Mesendoderm (in vitro differentiated cells): Measurements from ENCODE around the gene JAZF1.

Experiments used
- DNase-seq: peaks from one replicate; pipeline ENCODE4 v3.0.0; 2013
- H2AK5ac ChIP-seq: 2 replicates; pipeline ENCODE4 v1.6.1; 2013; ENCODE audit warnings: low read length, inconsistent platforms
- H2BK120ac ChIP-seq: 2 replicates; pipeline ENCODE4 v1.6.1; 2013; ENCODE audit warnings: low read depth, mild to moderate bottlenecking, low read length, moderate library complexity, mixed read lengths
- H2BK15ac ChIP-seq: replicated peaks from 2 replicates; pipeline ENCODE4 v1.6.1; 2013; ENCODE audit warnings: low read depth, mild to moderate bottlenecking, moderate library complexity
- H2BK5ac ChIP-seq: 2 replicates; pipeline ENCODE4 v1.6.1; 2013; ENCODE audit warnings: low read length, inconsistent platforms
- H3K18ac ChIP-seq: 2 replicates; pipeline ENCODE4 v1.6.1; 2013; ENCODE audit warnings: mild to moderate bottlenecking, low read length, mixed read lengths
- H3K23ac ChIP-seq: one replicate; pipeline ENCODE4 v1.6.1; 2013; ENCODE audit warnings: low read length
- H3K27ac ChIP-seq: 2 replicates; pipeline ENCODE4 v1.5.1; 2013; ENCODE audit warnings: low read depth, mild to moderate bottlenecking, inconsistent platforms, low read length, moderate library complexity
- H3K27me3 ChIP-seq: 2 replicates; pipeline ENCODE4 v1.6.1; 2013; ENCODE audit warnings: low read length, control low read depth, mild to moderate bottlenecking, inconsistent platforms; ENCODE audit not compliant: insufficient read depth, poor library complexity
- H3K36me3 ChIP-seq: 2 replicates; pipeline ENCODE4 v1.6.1; 2013; ENCODE audit warnings: low read length, inconsistent platforms; ENCODE audit not compliant: control insufficient read depth, insufficient read depth
- H3K4ac ChIP-seq: one replicate; pipeline ENCODE4 v1.6.1; 2013; ENCODE audit warnings: low read depth, mild to moderate bottlenecking, low read length, moderate library complexity
- H3K4me1 ChIP-seq: 2 replicates; pipeline ENCODE4 v1.6.1; 2013; ENCODE audit warnings: low read depth, low read length, inconsistent platforms; ENCODE audit not compliant: control insufficient read depth
- H3K4me2 ChIP-seq: 2 replicates; pipeline ENCODE4 v1.6.1; 2013; ENCODE audit warnings: low read length
- H3K4me3 ChIP-seq: 2 replicates; pipeline ENCODE4 v1.5.1; 2013; ENCODE audit warnings: mild to moderate bottlenecking, low read length
- H3K56ac ChIP-seq: one replicate; pipeline ENCODE4 v1.6.1; 2013; ENCODE audit warnings: low read length
- H3K79me1 ChIP-seq: 2 replicates; pipeline ENCODE4 v1.6.1; 2013; ENCODE audit warnings: low read length, inconsistent platforms
- H3K79me2 ChIP-seq: 2 replicates; pipeline ENCODE4 v1.6.1; 2013; ENCODE audit warnings: mild to moderate bottlenecking, low read length; ENCODE audit not compliant: control insufficient read depth, insufficient read depth
- H3K9ac ChIP-seq: 2 replicates; pipeline ENCODE4 v1.6.1; 2013; ENCODE audit warnings: low read length, inconsistent platforms
- H4K5ac ChIP-seq: one replicate; pipeline ENCODE4 v1.6.1; 2013; ENCODE audit warnings: low read length
- H4K8ac ChIP-seq: one replicate; pipeline ENCODE4 v1.6.1; 2013; ENCODE audit warnings: low read depth, mild to moderate bottlenecking, control low read depth, low read length, moderate library complexity
- WGBS: extraction: QIAGEN DNeasy Blood & Tissue Kit; methylation state at CpG from one replicate; pipeline ENCODE4 v1.1.7; 2013; ENCODE audit warnings: low lambda C conversion rate, missing lambda C conversion rate; ENCODE audit not compliant: insufficient coverage; ENCODE audit errors: extremely low coverage; 5-methylcytosine and 5-hydroxymethylcytosine counted together

The JAZF1 gene

DNA sequence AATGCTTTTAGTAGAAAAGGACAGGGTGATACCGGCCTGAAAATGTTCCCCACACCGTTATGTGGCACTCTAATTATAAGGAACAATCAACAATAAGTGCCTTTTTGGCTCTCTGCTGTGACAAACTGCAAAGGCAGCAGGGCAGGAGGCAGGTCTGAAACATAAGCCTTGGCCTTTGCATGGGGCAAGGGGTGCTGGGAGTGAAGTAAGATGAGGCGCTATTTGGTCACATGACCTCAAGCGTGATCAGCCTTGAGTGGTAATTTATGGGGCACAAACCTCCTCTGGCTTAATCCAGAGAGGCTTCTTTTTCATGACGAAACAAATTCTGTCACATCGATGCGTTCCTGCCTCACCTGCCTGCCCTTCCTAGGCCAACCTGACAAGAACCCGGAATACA, 237.9 kb downstream of the JAZF1 start:
- H2BK120ac ChIP-seq = no peak overlapping the region
- no peak overlapping the region for H2AK5ac ChIP-seq
- H3K23ac ChIP-seq = no peak overlapping the region
- no peaks in the 10 kb centered on the region for H3K36me3 ChIP-seq
- H3K4me3 ChIP-seq = no peak overlapping the region
- no peaks in the 10 kb centered on the region for H3K79me1 ChIP-seq
- H3K27me3 ChIP-seq = no peaks in the 10 kb centered on the region
- H2BK15ac ChIP-seq = no peak overlapping the region
- H3K9ac ChIP-seq = no peak overlapping the region
- no peaks in the 10 kb centered on the region for H3K79me2 ChIP-seq
- peaks cover 3% of the 10 kb centered on the region for H3K4me1 ChIP-seq
- no peak overlapping the region for H3K18ac ChIP-seq
- no peak overlapping the region for H3K4ac ChIP-seq
- H4K5ac ChIP-seq = no peak overlapping the region
- H2BK5ac ChIP-seq = no peak overlapping the region
- H3K27ac ChIP-seq = no peak overlapping the region
- H3K4me2 ChIP-seq = no peak overlapping the region
- DNase-seq = no peak
- no CpG with 5 or more reads among the region's 8 CpGs for WGBS
- no peak overlapping the region for H4K8ac ChIP-seq
- no peak overlapping the region for H3K56ac ChIP-seq

GRCh38 chr7:27941522-27941921, 239.1 kb downstream of the JAZF1 start:
- peaks cover 3% of the 10 kb centered on the region for H3K4me1 ChIP-seq
- WGBS = no CpG with 5 or more reads among the region's 2 CpGs
- H3K79me2 ChIP-seq = no peaks in the 10 kb centered on the region

GRCh38 chr7:27940341-27940740, 240.3 kb downstream of the JAZF1 start:
- H3K36me3 ChIP-seq = no peaks in the 10 kb centered on the region
- no peak overlapping the region for H3K23ac ChIP-seq
- no peak overlapping the region for H3K4ac ChIP-seq
- H3K27me3 ChIP-seq = no peaks in the 10 kb centered on the region
- H3K4me3 ChIP-seq = no peak overlapping the region
- H4K8ac ChIP-seq = no peak overlapping the region
- no peak overlapping the region for H3K27ac ChIP-seq
- H3K4me1 ChIP-seq = peaks cover 3% of the 10 kb centered on the region
- no peak overlapping the region for H2BK120ac ChIP-seq
- H3K56ac ChIP-seq = no peak overlapping the region
- H4K5ac ChIP-seq = no peak overlapping the region
- H3K18ac ChIP-seq = no peak overlapping the region
- no peak overlapping the region for H3K9ac ChIP-seq
- no peak overlapping the region for H2BK15ac ChIP-seq
- no peaks in the 10 kb centered on the region for H3K79me2 ChIP-seq
- H3K4me2 ChIP-seq = no peak overlapping the region
- no peaks in the 10 kb centered on the region for H3K79me1 ChIP-seq
- DNase-seq = no peak
- H2AK5ac ChIP-seq = no peak overlapping the region
- no peak overlapping the region for H2BK5ac ChIP-seq
- no CpG with 5 or more reads among the region's 9 CpGs for WGBS

More at GRCh38 chr7:27941522-27941921, 239.1 kb downstream of the JAZF1 start:
- no peak overlapping the region for H3K56ac ChIP-seq
- H3K18ac ChIP-seq = no peak overlapping the region
- no peak overlapping the region for H3K23ac ChIP-seq
- H2BK120ac ChIP-seq = no peak overlapping the region
- no peak overlapping the region for H3K9ac ChIP-seq
- no peak overlapping the region for H4K8ac ChIP-seq
- no peaks in the 10 kb centered on the region for H3K36me3 ChIP-seq
- H2AK5ac ChIP-seq = no peak overlapping the region
- no peak overlapping the region for H3K4ac ChIP-seq
- H2BK15ac ChIP-seq = no peak overlapping the region
- no peak overlapping the region for H4K5ac ChIP-seq
- H2BK5ac ChIP-seq = no peak overlapping the region
- no peak overlapping the region for H3K4me2 ChIP-seq
- DNase-seq = no peak
- H3K4me3 ChIP-seq = no peak overlapping the region
- no peak overlapping the region for H3K27ac ChIP-seq
- no peaks in the 10 kb centered on the region for H3K79me1 ChIP-seq
- no peaks in the 10 kb centered on the region for H3K27me3 ChIP-seq

- Histone ChIP-seq H2AK5ac (no peak overlapping the region), H3K9ac (no peak overlapping the region)
These were observed 240.7 kb downstream of the JAZF1 start for GRCh38 chr7:27939893-27940292.

DNA sequence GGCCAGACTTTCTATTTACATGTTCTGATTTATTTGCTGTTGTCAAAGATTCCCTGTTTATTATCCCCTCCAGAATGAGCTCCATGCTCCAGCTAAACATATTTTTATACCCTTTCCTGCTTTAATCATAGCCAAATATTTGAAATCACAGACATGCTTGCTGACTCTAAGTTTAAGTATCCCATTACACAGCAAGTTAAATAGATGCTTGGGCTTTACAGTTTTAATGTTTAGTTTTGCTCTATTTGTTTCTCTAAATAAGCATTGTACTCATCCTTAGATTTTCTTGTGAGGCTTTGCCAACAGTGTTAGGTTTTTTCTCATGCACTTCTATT, 243.9 kb downstream of the JAZF1 start:
- H3K27me3 ChIP-seq = no peaks in the 10 kb centered on the region
- no peak overlapping the region for H4K8ac ChIP-seq
- no peak overlapping the region for H3K27ac ChIP-seq
- H3K56ac ChIP-seq = no peak overlapping the region
- no peak for DNase-seq
- no peak overlapping the region for H2BK120ac ChIP-seq
- H3K4ac ChIP-seq = no peak overlapping the region
- no peaks in the 10 kb centered on the region for H3K79me1 ChIP-seq
- H3K9ac ChIP-seq = no peak overlapping the region
- no peaks in the 10 kb centered on the region for H3K36me3 ChIP-seq
- H3K4me2 ChIP-seq = no peak overlapping the region
- H2BK15ac ChIP-seq = no peak overlapping the region
- no peak overlapping the region for H3K18ac ChIP-seq
- H2BK5ac ChIP-seq = no peak overlapping the region
- H3K79me2 ChIP-seq = no peaks in the 10 kb centered on the region
- no peak overlapping the region for H3K23ac ChIP-seq
- no peak overlapping the region for H4K5ac ChIP-seq
- H3K4me1 ChIP-seq = peaks cover 3% of the 10 kb centered on the region
- no peak overlapping the region for H2AK5ac ChIP-seq
- no peak overlapping the region for H3K4me3 ChIP-seq

More at GRCh38 chr7:27939893-27940292, 240.7 kb downstream of the JAZF1 start:
- no peak overlapping the region for H3K4ac ChIP-seq
- DNase-seq = no peak
- H3K4me1 ChIP-seq = peaks cover 3% of the 10 kb centered on the region
- no peaks in the 10 kb centered on the region for H3K79me2 ChIP-seq
- no peak overlapping the region for H4K5ac ChIP-seq
- H3K27me3 ChIP-seq = no peaks in the 10 kb centered on the region
- H2BK120ac ChIP-seq = no peak overlapping the region
- H3K4me3 ChIP-seq = no peak overlapping the region
- H3K23ac ChIP-seq = no peak overlapping the region
- no peak overlapping the region for H3K56ac ChIP-seq
- no peaks in the 10 kb centered on the region for H3K36me3 ChIP-seq
- no peak overlapping the region for H2BK5ac ChIP-seq
- no peak overlapping the region for H3K18ac ChIP-seq
- WGBS = no CpG with 5 or more reads among the region's 10 CpGs
- H3K4me2 ChIP-seq = no peak overlapping the region
- H3K27ac ChIP-seq = no peak overlapping the region
- H3K79me1 ChIP-seq = no peaks in the 10 kb centered on the region
- H2BK15ac ChIP-seq = no peak overlapping the region
- no peak overlapping the region for H4K8ac ChIP-seq

GRCh38 chr7:27936047-27936767, 244.4 kb downstream of the JAZF1 start:
- Histone ChIP-seq H2BK120ac (no peak overlapping the region), H2BK5ac (no peak overlapping the region), H4K5ac (no peak overlapping the region), H3K56ac (no peak overlapping the region), H3K18ac (no peak overlapping the region), H3K27ac (no peak overlapping the region), H3K9ac (no peak overlapping the region), H3K79me2 (no peaks in the 10 kb centered on the region), H3K4me3 (no peak overlapping the region), H4K8ac (no peak overlapping the region), H3K4ac (no peak overlapping the region), H3K27me3 (no peaks in the 10 kb centered on the region), H3K4me1 (no peaks in the 10 kb centered on the region), H2AK5ac (no peak overlapping the region), H3K79me1 (no peaks in the 10 kb centered on the region), H3K23ac (no peak overlapping the region), H2BK15ac (no peak overlapping the region), H3K4me2 (no peak overlapping the region), H3K36me3 (no peaks in the 10 kb centered on the region)
- no peak for DNase-seq
- no CpG with 5 or more reads among the region's 6 CpGs for WGBS
